ENCODE results near the gene SLC2A9. TPM values are rescaled to one million over a fixed set of nuclear protein-coding genes. Genes with fewer than 3 reads are reported as not detected.

The SLC2A9 gene
- total and polyA plus RNA-seq, 2 of the 4 experiments (the other 2 are of a cell fraction) = 0.72 to 2.1 TPM

DNA sequence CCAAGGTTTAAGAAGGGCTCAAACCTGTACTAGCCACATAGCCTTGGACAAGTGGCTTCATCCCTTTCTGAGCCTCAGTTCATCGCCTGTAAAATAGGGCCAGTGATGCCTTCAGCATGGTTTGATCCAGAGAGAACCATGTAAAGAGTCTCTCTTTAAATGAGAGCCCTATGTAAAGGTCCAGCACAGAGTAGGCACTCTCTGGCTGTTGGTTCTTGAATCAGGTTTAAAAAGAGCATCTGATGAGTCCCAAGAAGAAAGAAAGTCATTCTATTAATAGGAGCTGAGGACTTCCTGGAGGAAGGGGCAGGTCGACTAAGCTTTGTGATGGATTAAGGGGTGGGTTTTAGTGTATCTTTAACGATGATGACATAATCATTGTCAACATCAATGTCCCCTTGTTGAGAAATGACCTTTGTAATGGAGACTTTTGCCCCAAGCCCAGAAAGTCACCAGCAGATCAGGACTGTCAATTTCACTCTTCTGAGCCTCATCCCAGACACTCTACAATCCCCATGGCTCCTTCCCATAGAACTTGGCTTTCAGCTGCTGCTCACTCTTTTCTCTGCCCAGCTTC, 4.0 kb upstream of the SLC2A9 start:
- WGBS, 2 experiments (ENCODE audit: extremely low coverage in 2 of 2, insufficient read length in 1 of 2) = no CpG with 5 or more reads among the region's 3 CpGs
- Histone ChIP-seq H3K18ac (ENCODE audit: low read depth, low read length) (no peak overlapping the region), H2BK15ac (ENCODE audit: low read depth, low read length) (no peak overlapping the region), H4K20me1 (ENCODE audit: insufficient read depth, low read length) (no peaks in the 10 kb centered on the region), H2AK5ac (ENCODE audit: low read depth, low read length) (no peak overlapping the region), H3K4me2 (ENCODE audit: low read depth, low read length) (no peak overlapping the region), H3K27ac (ENCODE audit: insufficient read depth, low read length) (no peak overlapping the region), H3K4me3 (ENCODE audit: insufficient read depth, low read depth, low read length) (no peak overlapping the region), H2AK9ac (replicated peaks; ENCODE audit: low read depth, low read length, poor library complexity) (no peak overlapping the region), H3K36me3 (ENCODE audit: control insufficient read depth, insufficient read depth, low read length) (no peaks in the 10 kb centered on the region), H3K23ac (ENCODE audit: low read depth, low read length) (no peak overlapping the region), H3K9me3 (ENCODE audit: control insufficient read depth, insufficient read depth, low read length) (no peaks in the 10 kb centered on the region), H3K79me1 (ENCODE audit: low read depth in 1 of 2, low read length in 2 of 2) (no peaks in the 10 kb centered on the region), H3K56ac (ENCODE audit: extremely low read depth, insufficient read depth, low read length) (no peak overlapping the region), H4K91ac (ENCODE audit: insufficient read depth, low read depth, low read length) (no peak overlapping the region), H3K9me1 (ENCODE audit: insufficient read depth, low read length) (0 out of 2 replicates have a peak, but pooled peaks cover 4% of the 10 kb centered on the region), H4K5ac (ENCODE audit: low read depth, low read length) (no peak overlapping the region), H2AFZ (replicated peaks; ENCODE audit: low read length, poor library complexity) (no peak overlapping the region), H3K4ac (ENCODE audit: low read depth, low read length) (no peak overlapping the region), H2BK120ac (ENCODE audit: low read depth, low read length) (no peak overlapping the region), H2BK5ac (ENCODE audit: low read depth, low read length, poor library complexity, severe bottlenecking) (no peak overlapping the region), H2BK20ac (ENCODE audit: low read depth, low read length) (no peak overlapping the region), H3K9ac (ENCODE audit: low read depth, low read length) (no peak overlapping the region), H3K27me3 (ENCODE audit: control insufficient read depth, insufficient read depth, low read length) (no peaks in the 10 kb centered on the region), H3K4me1 (ENCODE audit: control insufficient read depth, insufficient read depth, low read length) (peaks cover 14% of the 10 kb centered on the region; the same call in 1 of the 2 replicates), H4K8ac (ENCODE audit: low read depth in 2 of 2, low read length in 2 of 2) (no peak overlapping the region), H3K14ac (replicated peaks; ENCODE audit: low read depth, low read length) (no peak overlapping the region)
- in situ Hi-C loops (cut with MboI; ENCODE audit: low sequenced_read_pairs) = no loop called here
- intact Hi-C loops (cut with micrococcal nuclease) = no loop called here
- ChIA-PET POLR2A (ENCODE audit: unreplicated experiment) (no interaction called here), CTCF (interaction anchor here (0.8 kb wide), 1 partner anchor 48 kb away, joined by 3 read pairs; no protein-coding TSS in a partner anchor)
- DNase-seq (no peak), ATAC-seq (ENCODE audit: low read depth) (no peak)
- TF ChIP-seq, protein P1, sequence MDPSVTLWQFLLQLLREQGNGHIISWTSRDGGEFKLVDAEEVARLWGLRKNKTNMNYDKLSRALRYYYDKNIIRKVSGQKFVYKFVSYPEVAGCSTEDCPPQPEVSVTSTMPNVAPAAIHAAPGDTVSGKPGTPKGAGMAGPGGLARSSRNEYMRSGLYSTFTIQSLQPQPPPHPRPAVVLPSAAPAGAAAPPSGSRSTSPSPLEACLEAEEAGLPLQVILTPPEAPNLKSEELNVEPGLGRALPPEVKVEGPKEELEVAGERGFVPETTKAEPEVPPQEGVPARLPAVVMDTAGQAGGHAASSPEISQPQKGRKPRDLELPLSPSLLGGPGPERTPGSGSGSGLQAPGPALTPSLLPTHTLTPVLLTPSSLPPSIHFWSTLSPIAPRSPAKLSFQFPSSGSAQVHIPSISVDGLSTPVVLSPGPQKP (IDR thresholded peaks at IDR 0.05; ENCODE audit: borderline replicate concordance, low read depth, low read length) = no peak
- TF ChIP-seq SMC3 (IDR thresholded peaks at IDR 0.05; ENCODE audit: low read depth, low read length) (no peak), BHLHE40 (IDR thresholded peaks at IDR 0.05; ENCODE audit: low read depth, low read length) (no peak), MAFK (IDR thresholded peaks at IDR 0.05; ENCODE audit: low read depth, low read length) (no peak), FOS (IDR thresholded peaks at IDR 0.05; ENCODE audit: low read depth, low read length) (no peak), NFE2L2 (IDR thresholded peaks at IDR 0.05; ENCODE audit: low read depth, low read length) (no peak), POLR2A (IDR thresholded peaks at IDR 0.05; ENCODE audit: low read depth, low read length) (no peak), RAD21 (IDR thresholded peaks at IDR 0.05; ENCODE audit: low read length) (no peak), RCOR1 (IDR thresholded peaks at IDR 0.05; ENCODE audit: insufficient replicate concordance, low read length) (no peak), CEBPB (IDR thresholded peaks at IDR 0.05; ENCODE audit: low read depth, low read length) (no peak)
- TF ChIP-seq, protein P2, sequence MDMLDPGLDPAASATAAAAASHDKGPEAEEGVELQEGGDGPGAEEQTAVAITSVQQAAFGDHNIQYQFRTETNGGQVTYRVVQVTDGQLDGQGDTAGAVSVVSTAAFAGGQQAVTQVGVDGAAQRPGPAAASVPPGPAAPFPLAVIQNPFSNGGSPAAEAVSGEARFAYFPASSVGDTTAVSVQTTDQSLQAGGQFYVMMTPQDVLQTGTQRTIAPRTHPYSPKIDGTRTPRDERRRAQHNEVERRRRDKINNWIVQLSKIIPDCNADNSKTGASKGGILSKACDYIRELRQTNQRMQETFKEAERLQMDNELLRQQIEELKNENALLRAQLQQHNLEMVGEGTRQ (IDR thresholded peaks at IDR 0.05; ENCODE audit: low read depth, low read length) = no peak
- no TSS peak for BruUV-seq (replicated peaks)
- dilution Hi-C loops (cut with HindIII; ENCODE audit: low sequenced_read_pairs, unreplicated experiment) = no loop called here
